H7 (cell line): ENCODE results near the gene PRKN. TPM values are rescaled to one million over a fixed set of nuclear protein-coding genes. Genes with fewer than 3 reads are reported as not detected.

Source experiments
- DNase-seq: peaks from one replicate; pipeline ENCODE4 v3.0.0; 2012
- H3K27me3 ChIP-seq: 2 replicates; pipeline ENCODE4 v1.6.0; 2011; ENCODE audit warnings: mild to moderate bottlenecking, low read length; ENCODE audit not compliant: control insufficient read depth, insufficient read depth
- H3K36me3 ChIP-seq: replicated peaks from 2 replicates; pipeline ENCODE4 v1.5.1; 2011; ENCODE audit warnings: low read length; ENCODE audit not compliant: control insufficient read depth, insufficient read depth
- H3K4me3 ChIP-seq: 2 replicates; pipeline ENCODE4 v1.5.1; 2011; ENCODE audit warnings: low read depth, mild to moderate bottlenecking, control low read depth, low read length, moderate library complexity; ENCODE audit not compliant: insufficient read depth
- total RNA-seq: library from RNA; depleted of rRNA; stranded (reverse); fragments of >200 nt; shearing (Covaris generic); gene quantifications from 2 replicates; pipeline ENCODE4 v1.2.3, GENCODE V29; 2014

Gene PRKN
- total RNA-seq, 1 experiment from 2014 or later, result 0.90 TPM

DNA sequence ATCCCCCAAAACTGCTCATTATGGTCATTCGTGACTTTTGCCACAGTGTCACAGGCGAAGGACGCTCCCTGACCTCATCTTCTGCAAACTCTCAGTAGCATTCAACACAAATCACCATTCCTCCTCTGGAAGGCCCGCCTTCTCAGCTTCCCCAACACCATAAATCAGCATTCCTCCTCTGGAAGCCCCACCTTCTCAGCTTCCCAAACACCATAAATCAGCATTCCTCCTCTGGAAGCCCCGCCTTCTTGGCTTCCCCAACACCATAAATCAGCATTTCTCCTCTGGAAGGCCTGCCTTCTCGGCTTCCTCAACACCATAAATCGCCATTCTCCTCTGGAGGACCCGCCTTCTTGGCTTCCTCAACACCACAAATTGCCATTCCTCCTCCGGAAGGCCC lies 1165.7 kb downstream of the PRKN start:
- DNase-seq, result no peak

DNA sequence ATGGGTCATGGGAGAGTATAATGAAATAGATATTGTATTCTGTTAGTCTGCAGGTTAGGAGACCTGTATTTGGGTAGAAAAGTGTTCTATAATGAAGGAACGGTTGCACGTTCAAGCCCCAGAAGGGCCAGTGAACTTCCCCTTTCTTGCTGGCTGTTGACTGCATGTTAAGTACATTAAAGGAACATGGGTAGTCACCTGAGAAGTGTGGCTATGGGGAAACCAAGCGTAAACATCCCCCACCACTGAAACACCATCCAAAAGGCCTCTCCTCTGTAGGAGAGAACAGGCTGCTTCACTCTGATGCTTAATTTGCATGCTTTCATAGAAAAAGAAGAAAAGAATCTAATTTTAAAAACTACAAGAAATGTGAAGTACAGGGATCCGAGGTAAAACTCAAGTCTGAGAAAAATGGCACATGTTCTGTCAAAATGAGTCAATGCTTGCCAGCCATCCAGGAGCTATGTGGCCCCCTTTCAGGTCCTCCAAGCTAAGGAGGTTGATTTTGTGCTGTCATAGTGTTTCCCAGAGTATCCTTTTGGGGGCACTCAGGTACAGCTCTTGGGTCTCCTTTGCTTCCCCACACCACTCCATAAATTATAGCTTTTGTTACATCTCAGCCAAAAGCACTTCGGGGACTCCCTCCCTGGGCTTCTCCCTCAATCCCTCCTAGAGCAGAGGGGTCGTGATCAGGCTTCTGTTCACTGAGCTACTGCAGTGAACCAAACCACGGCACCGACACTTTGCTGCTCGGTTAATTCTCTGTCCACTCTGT lies 1170.0 kb downstream of the PRKN start:
- peak; percentile 16 for DNase-seq
- Histone ChIP-seq H3K36me3 (no peaks in the 10 kb centered on the region), H3K4me3 (no peak overlapping the region), H3K27me3 (no peaks in the 10 kb centered on the region)

More for the DNA sequence above, 1165.7 kb downstream of the PRKN start:
- Histone ChIP-seq H3K27me3 (no peaks in the 10 kb centered on the region), H3K36me3 (no peaks in the 10 kb centered on the region), H3K4me3 (no peak overlapping the region)

DNA sequence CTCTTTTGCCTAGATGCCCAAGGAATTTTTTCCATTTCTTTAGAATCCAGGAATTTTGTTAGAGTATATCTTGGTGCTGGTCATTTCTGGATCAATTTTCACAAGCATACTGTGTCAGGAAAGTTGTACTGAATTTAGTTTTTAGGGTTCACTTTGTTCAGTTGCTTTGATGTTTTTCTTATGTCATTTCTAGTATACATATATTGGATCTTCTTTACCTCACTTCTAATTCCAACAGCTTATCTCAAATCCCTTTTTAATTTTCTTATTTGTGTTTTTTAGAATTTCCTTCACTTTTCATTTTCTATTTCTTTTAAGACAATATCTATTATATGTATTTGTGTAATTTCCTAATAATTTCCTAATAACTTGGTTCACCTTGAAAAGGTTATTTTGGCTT lies 1172.7 kb downstream of the PRKN start:
- H3K4me3 ChIP-seq, result no peak overlapping the region
- no peaks in the 10 kb centered on the region for H3K27me3 ChIP-seq
- no peak for DNase-seq
- no peaks in the 10 kb centered on the region for H3K36me3 ChIP-seq

DNA sequence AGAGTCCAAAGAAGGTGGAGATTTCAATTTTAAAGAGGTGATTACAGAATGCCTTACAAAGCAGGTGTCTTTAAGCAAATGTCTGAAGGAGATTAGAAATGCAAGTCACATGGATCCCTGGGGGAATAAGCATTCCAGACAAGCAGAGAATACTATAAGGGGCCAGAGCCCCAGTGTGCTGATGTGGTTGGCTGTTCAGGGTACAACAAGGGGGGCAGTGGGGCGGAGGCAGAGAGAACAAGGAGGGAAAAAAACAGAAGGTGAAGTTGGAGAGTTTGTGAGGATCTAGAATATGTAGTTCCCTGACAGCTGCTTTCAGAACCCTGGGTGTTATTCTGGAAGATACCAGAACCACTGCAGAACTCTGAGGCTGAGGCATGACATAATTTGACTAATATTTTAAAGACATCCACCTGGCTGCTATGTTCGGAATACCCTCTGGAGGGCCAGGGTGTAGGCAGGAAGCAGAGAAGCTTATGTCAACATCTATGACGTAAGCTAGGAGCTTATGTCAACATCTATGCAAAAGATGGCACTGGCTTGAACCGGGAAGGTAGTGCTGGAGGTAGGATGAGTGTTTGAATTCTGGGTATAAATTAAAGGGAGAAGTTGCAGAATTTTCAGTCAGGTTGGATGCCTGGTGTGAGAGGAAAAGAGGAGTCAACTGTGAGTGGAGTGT lies 1177.5 kb downstream of the PRKN start:
- Histone ChIP-seq H3K27me3 (no peaks in the 10 kb centered on the region), H3K4me3 (no peak overlapping the region), H3K36me3 (no peaks in the 10 kb centered on the region)
- peak; percentile 21 for DNase-seq

DNA sequence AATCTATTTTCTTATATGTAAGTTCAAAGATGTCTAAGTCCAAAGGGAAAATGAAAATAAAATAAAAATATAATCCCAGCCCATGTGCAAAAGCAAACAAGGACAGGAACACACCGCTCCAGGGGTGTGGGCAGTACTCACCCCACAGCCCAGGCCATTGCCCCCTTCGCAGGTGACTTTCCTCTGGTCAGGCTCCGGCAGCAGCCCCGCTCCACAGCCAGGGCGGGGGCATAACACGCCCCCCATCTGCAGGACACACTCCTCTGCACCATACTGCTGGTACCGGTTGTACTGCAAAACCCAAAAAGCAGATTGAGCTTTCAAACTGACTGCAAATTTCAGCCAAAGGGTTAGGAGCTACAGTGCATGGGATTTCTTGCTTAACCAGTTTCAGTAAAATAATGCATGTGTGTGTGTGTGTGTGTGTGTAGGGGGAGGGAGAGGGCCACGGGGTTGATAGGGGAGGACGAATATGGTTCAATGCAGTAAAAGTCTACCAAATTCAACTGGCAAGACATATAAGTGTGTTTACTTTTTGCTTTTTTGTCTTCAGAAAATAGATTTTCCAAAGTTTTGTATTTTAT lies 1178.8 kb downstream of the PRKN start:
- Histone ChIP-seq H3K27me3 (no peaks in the 10 kb centered on the region), H3K36me3 (no peaks in the 10 kb centered on the region), H3K4me3 (no peak overlapping the region)
- no peak for DNase-seq

DNA sequence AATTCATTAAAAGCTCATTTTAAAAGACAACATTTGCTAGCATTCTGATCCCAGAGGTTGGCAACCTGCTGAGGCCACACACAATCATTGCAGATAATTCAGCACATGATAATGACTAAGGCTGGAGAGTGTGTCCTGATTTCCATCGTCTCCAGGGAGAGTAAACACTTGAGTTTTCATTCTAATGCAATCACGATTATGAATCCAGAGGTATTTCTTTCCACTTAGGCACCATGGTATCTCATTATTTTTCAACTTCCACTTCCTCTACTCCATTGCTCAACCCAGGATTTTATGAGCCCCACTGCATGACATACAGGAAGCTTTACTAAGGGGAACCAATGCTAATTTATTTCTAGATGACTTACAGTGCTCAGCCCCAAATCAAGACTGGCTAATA lies 1179.9 kb downstream of the PRKN start:
- no peak overlapping the region for H3K4me3 ChIP-seq
- no peaks in the 10 kb centered on the region for H3K36me3 ChIP-seq
- H3K27me3 ChIP-seq, result no peaks in the 10 kb centered on the region
- no peak for DNase-seq

DNA sequence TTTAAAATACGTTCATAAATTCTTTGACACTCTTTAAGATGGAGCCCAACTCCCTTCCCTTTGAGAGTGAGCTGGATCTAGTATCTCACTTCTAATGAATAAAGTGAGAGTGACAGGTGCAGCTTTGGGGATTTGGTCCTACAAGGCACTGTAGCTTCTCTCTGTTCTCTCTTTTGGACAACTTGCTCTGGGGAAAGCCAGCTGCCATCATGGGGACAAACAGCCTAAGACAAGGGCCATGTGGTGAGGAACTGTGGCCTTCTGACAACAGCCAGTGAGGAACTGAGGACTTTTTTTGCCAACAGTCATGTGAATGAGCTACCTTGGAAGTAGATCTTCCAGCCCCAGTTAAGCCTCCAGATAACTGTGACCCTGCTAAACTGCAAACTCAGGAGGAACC lies 1180.9 kb downstream of the PRKN start:
- Histone ChIP-seq H3K27me3 (no peaks in the 10 kb centered on the region), H3K36me3 (no peaks in the 10 kb centered on the region), H3K4me3 (no peak overlapping the region)
- DNase-seq, result no peak

DNA sequence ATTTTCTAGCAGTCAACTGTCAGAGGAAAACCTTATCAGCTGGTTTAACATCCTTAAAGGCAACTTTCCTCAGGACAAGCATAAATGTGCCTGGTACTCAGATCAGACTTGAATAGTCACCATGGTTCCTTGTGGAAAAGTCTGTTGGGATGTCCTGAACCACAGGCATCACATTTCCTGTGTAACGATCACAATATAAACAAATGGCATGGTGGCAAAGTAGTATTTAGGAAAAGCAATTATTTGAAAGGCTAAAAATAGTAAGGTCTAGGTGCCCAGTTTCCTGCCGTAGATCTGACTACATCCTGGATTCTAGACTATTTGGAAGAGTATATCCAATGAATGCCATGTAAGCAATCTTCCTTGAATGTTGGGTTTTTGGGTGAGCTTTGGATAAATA lies 1181.8 kb downstream of the PRKN start:
- H3K27me3 ChIP-seq, result no peaks in the 10 kb centered on the region
- DNase-seq, result no peak
- no peak overlapping the region for H3K4me3 ChIP-seq
- no peaks in the 10 kb centered on the region for H3K36me3 ChIP-seq

DNA sequence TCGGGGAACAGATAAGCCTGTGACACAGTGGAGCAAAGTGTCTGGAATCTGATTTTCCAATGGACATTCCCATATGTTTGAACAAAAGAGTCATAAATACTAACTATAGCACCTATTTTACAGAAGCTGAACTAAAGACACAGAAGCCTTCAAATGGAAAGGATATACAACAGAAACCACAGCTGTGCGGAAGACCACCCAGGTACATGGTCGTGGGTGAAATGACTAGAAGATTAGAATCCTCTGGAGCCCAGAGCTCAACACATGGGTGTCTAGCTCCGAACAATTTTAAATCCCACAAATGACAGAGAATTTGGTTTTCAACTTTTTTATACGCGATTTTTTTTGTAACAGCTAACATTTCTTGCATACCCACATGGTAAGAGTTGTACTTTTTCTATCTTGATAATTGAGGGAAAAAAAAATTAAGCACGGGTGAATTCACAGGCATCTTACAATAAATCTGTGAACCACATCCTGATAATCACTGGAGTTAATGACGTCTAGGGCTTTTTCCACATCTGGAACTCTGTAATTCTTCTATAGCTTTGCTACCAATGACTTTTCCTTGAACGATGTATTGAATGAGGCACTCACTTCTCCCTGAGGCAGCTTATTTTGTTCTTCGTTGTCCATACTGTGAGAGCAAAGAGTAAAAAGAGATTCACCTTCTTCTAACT lies 1182.6 kb downstream of the PRKN start:
- Histone ChIP-seq H3K4me3 (no peak overlapping the region), H3K27me3 (no peaks in the 10 kb centered on the region)

DNA sequence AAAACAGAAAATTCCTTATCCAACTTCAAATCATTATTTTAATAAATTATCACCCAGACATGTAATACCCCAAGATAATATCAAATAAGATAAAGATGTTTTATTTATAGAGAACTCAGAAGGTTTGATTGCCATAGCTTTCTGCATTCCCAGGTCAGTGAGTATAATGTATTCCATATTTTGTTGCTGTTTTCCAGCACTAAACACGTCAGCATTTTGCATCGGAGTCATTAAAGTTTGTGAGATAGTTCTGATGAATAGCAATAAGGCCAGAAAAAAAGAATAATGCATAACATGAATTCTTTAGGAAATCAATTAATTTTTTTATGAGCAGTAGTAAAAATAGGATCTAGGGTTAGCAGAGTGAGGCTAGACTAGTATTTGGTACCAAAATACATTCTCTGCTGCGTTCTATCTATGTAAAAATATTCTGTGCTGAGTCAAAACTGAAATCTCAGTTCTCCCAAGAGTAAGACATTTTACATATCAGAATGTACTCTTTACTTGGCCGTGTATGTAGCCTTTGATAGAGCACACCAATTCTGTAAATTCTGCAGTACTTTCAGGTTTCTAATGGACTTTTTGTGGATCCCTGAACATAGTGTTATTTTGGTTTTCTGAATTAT lies 1183.8 kb downstream of the PRKN start:
- no peaks in the 10 kb centered on the region for H3K27me3 ChIP-seq

More for the DNA sequence above, 1182.6 kb downstream of the PRKN start:
- H3K36me3 ChIP-seq, result no peaks in the 10 kb centered on the region
- DNase-seq, result no peak

DNA sequence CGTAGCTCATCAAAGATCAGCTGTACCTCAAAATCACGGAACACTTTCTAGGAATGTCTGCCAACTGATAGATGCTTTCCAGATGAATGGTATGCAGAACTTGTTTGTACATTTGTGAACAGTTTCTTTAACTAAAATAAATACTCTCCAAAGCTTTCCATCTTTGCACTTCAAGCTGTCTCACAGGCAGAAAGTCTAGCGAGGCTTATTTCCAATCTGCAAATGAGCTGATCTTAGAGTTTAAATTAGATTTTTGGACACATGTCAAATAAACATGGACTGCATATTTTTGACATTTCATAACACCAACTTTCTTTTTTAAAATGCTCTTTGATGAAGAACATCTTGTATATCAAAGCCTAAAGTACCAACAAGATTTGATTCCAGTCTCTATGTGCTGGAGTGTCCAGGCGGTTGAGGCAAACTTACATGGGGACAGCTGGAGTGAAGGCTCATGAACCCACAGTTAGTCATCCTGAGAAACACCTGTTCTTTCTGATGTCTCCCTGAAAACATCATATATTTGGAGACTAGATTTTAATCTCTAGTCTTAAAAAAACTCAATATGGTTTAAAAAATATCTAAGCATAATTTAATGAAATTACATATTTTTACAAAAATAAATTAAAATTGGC lies 1185.1 kb downstream of the PRKN start:
- H3K27me3 ChIP-seq, result no peaks in the 10 kb centered on the region
- H3K36me3 ChIP-seq, result no peaks in the 10 kb centered on the region
- no peak for DNase-seq
- no peak overlapping the region for H3K4me3 ChIP-seq

More for the DNA sequence above, 1183.8 kb downstream of the PRKN start:
- no peak overlapping the region for H3K4me3 ChIP-seq
- DNase-seq, result no peak
- H3K36me3 ChIP-seq, result no peaks in the 10 kb centered on the region

DNA sequence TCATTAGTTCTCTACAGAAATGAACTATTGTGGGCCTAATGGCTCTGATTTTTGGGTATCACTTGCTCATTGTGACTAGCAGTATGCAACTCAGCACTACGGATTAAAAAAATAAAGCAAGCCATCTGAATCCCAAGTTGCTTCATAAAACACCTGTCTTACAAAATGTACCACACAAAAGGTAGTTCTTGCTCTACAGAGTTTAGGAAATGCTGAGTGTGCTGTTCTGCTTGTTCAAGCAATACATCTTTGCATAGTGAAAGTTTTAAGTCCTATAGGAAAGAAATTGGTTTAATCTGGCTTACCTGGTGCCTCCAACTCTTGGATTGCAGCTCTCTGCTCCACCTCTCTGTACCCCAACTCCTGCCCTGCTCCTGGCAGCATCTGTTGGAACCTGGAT lies 1187.0 kb downstream of the PRKN start:
- Histone ChIP-seq H3K36me3 (no peaks in the 10 kb centered on the region), H3K4me3 (no peak overlapping the region), H3K27me3 (no peaks in the 10 kb centered on the region)
- DNase-seq, result no peak

DNA sequence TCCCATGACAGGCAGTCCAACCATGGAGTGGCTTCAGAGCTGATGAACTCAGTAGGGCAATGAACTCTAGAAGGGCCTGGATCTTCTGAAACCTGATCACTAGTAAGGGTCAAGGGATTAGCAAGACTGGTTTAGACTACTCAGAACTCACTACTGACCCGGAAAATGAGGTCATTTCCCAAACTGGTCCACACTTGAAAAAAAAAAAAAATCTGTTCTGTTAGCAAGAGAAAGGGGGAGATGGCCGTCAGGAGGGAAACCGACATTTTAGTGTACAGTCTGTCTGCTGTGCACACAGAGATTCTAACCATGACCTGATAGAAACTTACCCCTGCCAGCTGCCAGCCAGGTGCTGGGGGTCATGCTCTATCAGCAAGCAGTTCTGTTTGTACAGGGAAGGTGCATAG lies 1191.3 kb downstream of the PRKN start:
- H3K27me3 ChIP-seq, result no peaks in the 10 kb centered on the region
- no peak overlapping the region for H3K4me3 ChIP-seq
- no peak for DNase-seq
- no peaks in the 10 kb centered on the region for H3K36me3 ChIP-seq

DNA sequence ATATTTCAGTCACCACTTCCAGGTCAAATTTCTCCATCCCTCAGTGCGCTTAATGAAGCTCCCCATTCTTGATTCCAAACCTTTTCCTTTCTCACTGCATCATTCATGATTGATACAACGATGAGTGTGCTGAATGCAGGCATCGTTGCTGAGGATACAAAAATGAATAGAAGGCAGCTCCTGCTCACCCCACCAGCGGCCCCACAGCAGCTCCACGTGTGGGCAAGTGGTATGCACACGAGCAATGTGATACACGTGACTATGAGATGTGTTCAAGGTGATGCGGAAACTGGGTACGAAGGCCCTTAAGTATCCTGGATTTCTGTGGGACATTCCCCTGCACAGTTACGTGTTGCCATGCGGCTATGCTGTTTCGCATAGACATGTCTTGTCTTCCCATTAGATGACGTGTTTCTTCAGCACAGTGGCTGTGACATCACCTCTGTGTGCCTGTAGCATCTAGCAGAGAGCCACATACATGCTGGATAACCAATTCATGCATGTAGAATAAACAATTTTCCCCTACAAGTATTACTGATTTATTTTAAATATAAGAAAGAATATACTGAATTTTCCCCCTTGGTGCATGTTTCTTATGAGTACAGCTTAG lies 1193.2 kb downstream of the PRKN start:
- Histone ChIP-seq H3K4me3 (no peak overlapping the region), H3K27me3 (no peaks in the 10 kb centered on the region), H3K36me3 (no peaks in the 10 kb centered on the region)
- no peak for DNase-seq
